HepG2 (cell line): ENCODE results near the gene MT1M.

ENCODE experiments used
- CBFB ChIP-seq: sonication (generic); formaldehyde crosslinking; IDR thresholded peaks from 2 replicates; pipeline ENCODE4 v1.4.0; 2020; ENCODE audit warnings: missing genetic modification reagents
- DNMT1 ChIP-seq: sonication (generic); formaldehyde crosslinking; IDR thresholded peaks from 2 replicates; pipeline ENCODE4 v1.5.1; 2020; ENCODE audit warnings: mild to moderate bottlenecking, missing genetic modification reagents
- EZH2 ChIP-seq: conservative IDR thresholded peaks from 2 replicates; pipeline ENCODE4 v1.6.1; 2012; ENCODE audit warnings: mild to moderate bottlenecking, low read depth, low read length, moderate library complexity
- FOXM1 ChIP-seq: sonication (generic); formaldehyde crosslinking; IDR thresholded peaks from 2 replicates; pipeline ENCODE4 v1.5.0; 2020; ENCODE audit warnings: missing genetic modification reagents
- HOXA7 ChIP-seq: sonication (generic); formaldehyde crosslinking; IDR thresholded peaks from 2 replicates; pipeline ENCODE4 v1.8.1; 2022; ENCODE audit warnings: mild to moderate bottlenecking, missing genetic modification reagents, moderate library complexity
- PHF21A ChIP-seq: sonication (generic); formaldehyde crosslinking; IDR thresholded peaks from 2 replicates; pipeline ENCODE4 v1.5.0; 2020; ENCODE audit warnings: mild to moderate bottlenecking, missing genetic modification reagents
- SMARCC2 ChIP-seq: fragments of 450-650 bp; IDR thresholded peaks from 2 replicates; pipeline ENCODE4 v1.6.1; 2017; ENCODE audit warnings: antibody characterized with exemption, mild to moderate bottlenecking
- TBP ChIP-seq: sonication (generic); formaldehyde crosslinking; IDR thresholded peaks from 2 replicates; pipeline ENCODE4 v1.5.0; 2020; ENCODE audit warnings: missing genetic modification reagents
- ZNF709 ChIP-seq: sonication (generic); formaldehyde crosslinking; IDR thresholded peaks from 2 replicates; pipeline ENCODE4 v1.5.0; 2020; ENCODE audit warnings: mild to moderate bottlenecking, missing genetic modification reagents
- TF ChIP-seq, protein P1 (sequence below): sonication (generic); formaldehyde crosslinking; IDR thresholded peaks from 2 replicates; pipeline ENCODE4 v1.5.1; 2020; ENCODE audit warnings: mild to moderate bottlenecking, missing genetic modification reagents, borderline replicate concordance
- TF ChIP-seq, protein P2 (sequence below): sonication (generic); formaldehyde crosslinking; IDR thresholded peaks from 2 replicates; pipeline ENCODE4 v1.5.0; 2020; ENCODE audit warnings: mild to moderate bottlenecking, missing genetic modification reagents, moderate library complexity
- TF ChIP-seq, protein P3 (sequence below): sonication (generic); formaldehyde crosslinking; IDR thresholded peaks from 2 replicates; pipeline ENCODE4 v1.4.0; 2020; ENCODE audit warnings: missing genetic modification reagents
- TF ChIP-seq, protein P4 (sequence below): sonication (generic); formaldehyde crosslinking; IDR thresholded peaks from 2 replicates; pipeline ENCODE4 v1.4.0; 2020; ENCODE audit warnings: mild to moderate bottlenecking, missing genetic modification reagents, borderline replicate concordance
- TF ChIP-seq, protein P5 (sequence below): fragments of 450-650 bp; IDR thresholded peaks from 2 replicates; pipeline ENCODE4 v1.6.1; 2017

DNA sequence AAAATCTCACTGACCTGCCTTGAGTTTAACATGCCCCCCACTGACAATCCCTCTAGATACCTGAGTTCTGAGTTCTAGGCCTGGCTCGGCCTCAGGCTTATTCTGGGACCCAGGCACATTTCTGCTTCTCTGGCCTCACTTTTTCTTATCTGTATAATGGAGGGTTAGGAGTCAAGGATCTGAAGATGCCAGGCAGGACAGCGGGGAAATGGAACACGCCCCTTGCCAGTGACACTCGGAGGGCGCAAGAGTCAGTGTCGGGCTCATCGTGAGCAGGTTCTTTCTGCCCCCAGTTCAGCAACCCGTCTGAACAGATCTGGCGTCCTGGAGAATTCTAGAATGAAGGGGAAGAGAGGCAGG, 43.7 kb upstream of the MT1M start:
- TF ChIP-seq TBP (CRISPR knock-in tag) (no peak), PHF21A (CRISPR knock-in tag) (no peak), FOXM1 (CRISPR knock-in tag) (no peak), SMARCC2 (no peak), HOXA7 (CRISPR knock-in tag) (no peak), CBFB (CRISPR knock-in tag) (no peak), DNMT1 (CRISPR knock-in tag) (no peak), ZNF709 (CRISPR knock-in tag) (no peak), EZH2 (no peak)
- TF ChIP-seq, protein P1, sequence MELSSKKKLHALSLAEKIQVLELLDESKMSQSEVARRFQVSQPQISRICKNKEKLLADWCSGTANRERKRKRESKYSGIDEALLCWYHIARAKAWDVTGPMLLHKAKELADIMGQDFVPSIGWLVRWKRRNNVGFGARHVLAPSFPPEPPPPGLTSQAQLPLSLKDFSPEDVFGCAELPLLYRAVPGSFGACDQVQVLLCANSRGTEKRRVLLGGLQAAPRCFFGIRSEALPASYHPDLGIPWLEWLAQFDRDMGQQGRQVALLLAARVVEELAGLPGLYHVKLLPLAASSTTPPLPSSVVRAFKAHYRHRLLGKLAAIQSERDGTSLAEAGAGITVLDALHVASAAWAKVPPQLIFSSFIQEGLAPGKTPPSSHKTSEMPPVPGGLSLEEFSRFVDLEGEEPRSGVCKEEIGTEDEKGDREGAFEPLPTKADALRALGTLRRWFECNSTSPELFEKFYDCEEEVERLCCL (CRISPR knock-in tag), result no peak
- TF ChIP-seq, protein P2, sequence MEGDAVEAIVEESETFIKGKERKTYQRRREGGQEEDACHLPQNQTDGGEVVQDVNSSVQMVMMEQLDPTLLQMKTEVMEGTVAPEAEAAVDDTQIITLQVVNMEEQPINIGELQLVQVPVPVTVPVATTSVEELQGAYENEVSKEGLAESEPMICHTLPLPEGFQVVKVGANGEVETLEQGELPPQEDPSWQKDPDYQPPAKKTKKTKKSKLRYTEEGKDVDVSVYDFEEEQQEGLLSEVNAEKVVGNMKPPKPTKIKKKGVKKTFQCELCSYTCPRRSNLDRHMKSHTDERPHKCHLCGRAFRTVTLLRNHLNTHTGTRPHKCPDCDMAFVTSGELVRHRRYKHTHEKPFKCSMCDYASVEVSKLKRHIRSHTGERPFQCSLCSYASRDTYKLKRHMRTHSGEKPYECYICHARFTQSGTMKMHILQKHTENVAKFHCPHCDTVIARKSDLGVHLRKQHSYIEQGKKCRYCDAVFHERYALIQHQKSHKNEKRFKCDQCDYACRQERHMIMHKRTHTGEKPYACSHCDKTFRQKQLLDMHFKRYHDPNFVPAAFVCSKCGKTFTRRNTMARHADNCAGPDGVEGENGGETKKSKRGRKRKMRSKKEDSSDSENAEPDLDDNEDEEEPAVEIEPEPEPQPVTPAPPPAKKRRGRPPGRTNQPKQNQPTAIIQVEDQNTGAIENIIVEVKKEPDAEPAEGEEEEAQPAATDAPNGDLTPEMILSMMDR (CRISPR knock-in tag), result no peak
- TF ChIP-seq, protein P3, sequence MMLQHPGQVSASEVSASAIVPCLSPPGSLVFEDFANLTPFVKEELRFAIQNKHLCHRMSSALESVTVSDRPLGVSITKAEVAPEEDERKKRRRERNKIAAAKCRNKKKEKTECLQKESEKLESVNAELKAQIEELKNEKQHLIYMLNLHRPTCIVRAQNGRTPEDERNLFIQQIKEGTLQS (CRISPR knock-in tag), result no peak
- TF ChIP-seq, protein P4, sequence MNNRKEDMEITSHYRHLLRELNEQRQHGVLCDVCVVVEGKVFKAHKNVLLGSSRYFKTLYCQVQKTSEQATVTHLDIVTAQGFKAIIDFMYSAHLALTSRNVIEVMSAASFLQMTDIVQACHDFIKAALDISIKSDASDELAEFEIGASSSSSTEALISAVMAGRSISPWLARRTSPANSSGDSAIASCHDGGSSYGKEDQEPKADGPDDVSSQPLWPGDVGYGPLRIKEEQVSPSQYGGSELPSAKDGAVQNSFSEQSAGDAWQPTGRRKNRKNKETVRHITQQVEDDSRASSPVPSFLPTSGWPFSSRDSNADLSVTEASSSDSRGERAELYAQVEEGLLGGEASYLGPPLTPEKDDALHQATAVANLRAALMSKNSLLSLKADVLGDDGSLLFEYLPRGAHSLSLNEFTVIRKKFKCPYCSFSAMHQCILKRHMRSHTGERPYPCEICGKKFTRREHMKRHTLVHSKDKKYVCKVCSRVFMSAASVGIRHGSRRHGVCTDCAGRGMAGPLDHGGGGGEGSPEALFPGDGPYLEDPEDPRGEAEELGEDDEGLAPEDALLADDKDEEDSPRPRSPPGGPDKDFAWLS, result no peak
- TF ChIP-seq, protein P5, sequence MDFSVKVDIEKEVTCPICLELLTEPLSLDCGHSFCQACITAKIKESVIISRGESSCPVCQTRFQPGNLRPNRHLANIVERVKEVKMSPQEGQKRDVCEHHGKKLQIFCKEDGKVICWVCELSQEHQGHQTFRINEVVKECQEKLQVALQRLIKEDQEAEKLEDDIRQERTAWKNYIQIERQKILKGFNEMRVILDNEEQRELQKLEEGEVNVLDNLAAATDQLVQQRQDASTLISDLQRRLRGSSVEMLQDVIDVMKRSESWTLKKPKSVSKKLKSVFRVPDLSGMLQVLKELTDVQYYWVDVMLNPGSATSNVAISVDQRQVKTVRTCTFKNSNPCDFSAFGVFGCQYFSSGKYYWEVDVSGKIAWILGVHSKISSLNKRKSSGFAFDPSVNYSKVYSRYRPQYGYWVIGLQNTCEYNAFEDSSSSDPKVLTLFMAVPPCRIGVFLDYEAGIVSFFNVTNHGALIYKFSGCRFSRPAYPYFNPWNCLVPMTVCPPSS, result no peak
